ENCODE data around the gene TBC1D8.

DNA sequence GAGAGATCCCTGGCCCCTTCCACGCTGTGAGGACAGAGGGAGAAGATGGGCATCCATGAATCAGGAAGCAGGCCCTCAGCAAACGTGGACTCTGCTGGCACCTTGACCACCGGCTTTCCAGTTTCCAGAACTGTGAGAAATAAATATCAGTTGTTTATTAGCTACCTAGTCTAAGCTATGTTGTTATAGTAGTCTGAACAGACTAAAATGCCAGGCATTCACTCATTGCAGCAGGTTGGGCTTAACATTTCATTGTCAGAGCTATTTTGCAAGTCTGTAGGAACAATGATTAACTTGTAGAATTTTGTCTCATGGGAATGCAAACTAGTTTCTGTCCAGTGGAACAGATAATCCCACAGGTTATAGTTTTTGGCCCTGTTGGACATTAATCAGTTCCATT, 24.8 kb upstream of the TBC1D8 start:
- TF ChIP-seq STAT6 (CRISPR knock-in tag; conservative IDR thresholded peaks at IDR 0.05; ENCODE audit: low read depth) (no peak), USF2 (CRISPR knock-in tag; IDR thresholded peaks at IDR 0.05) (no peak), ZNF138 (CRISPR knock-in tag; conservative IDR thresholded peaks at IDR 0.05) (no peak), NFYB (CRISPR knock-in tag; conservative IDR thresholded peaks at IDR 0.05; ENCODE audit: low read depth) (no peak), ZBTB21 (CRISPR knock-in tag; IDR thresholded peaks at IDR 0.05; ENCODE audit: borderline replicate concordance) (no peak)
- TF ChIP-seq, protein P1, sequence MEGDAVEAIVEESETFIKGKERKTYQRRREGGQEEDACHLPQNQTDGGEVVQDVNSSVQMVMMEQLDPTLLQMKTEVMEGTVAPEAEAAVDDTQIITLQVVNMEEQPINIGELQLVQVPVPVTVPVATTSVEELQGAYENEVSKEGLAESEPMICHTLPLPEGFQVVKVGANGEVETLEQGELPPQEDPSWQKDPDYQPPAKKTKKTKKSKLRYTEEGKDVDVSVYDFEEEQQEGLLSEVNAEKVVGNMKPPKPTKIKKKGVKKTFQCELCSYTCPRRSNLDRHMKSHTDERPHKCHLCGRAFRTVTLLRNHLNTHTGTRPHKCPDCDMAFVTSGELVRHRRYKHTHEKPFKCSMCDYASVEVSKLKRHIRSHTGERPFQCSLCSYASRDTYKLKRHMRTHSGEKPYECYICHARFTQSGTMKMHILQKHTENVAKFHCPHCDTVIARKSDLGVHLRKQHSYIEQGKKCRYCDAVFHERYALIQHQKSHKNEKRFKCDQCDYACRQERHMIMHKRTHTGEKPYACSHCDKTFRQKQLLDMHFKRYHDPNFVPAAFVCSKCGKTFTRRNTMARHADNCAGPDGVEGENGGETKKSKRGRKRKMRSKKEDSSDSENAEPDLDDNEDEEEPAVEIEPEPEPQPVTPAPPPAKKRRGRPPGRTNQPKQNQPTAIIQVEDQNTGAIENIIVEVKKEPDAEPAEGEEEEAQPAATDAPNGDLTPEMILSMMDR (IDR thresholded peaks at IDR 0.05): no peak
- TF ChIP-seq, protein P2, sequence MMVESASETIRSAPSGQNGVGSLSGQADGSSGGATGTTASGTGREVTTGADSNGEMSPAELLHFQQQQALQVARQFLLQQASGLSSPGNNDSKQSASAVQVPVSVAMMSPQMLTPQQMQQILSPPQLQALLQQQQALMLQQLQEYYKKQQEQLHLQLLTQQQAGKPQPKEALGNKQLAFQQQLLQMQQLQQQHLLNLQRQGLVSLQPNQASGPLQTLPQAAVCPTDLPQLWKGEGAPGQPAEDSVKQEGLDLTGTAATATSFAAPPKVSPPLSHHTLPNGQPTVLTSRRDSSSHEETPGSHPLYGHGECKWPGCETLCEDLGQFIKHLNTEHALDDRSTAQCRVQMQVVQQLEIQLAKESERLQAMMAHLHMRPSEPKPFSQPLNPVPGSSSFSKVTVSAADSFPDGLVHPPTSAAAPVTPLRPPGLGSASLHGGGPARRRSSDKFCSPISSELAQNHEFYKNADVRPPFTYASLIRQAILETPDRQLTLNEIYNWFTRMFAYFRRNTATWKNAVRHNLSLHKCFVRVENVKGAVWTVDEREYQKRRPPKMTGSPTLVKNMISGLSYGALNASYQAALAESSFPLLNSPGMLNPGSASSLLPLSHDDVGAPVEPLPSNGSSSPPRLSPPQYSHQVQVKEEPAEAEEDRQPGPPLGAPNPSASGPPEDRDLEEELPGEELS (CRISPR knock-in tag; IDR thresholded peaks at IDR 0.05): no peak
